Activated T-cell treated with anti-CD3 and anti-CD28 coated beads for 4 hours (primary cell): ENCODE measurements around the gene CNN2.
A peak's percentile ranks its signal among the peaks of the same experiment; 100 is the strongest.
"Not testable (repeated sequence)": the region's sequence is repeated elsewhere in the genome, so short reads cannot be mapped to it uniquely, and the experiment has no call there.

ENCODE experiments used
- DNase-seq: peaks from one replicate; pipeline ENCODE4 v3.0.0-alpha.2; 2020

The CNN2 gene

DNA sequence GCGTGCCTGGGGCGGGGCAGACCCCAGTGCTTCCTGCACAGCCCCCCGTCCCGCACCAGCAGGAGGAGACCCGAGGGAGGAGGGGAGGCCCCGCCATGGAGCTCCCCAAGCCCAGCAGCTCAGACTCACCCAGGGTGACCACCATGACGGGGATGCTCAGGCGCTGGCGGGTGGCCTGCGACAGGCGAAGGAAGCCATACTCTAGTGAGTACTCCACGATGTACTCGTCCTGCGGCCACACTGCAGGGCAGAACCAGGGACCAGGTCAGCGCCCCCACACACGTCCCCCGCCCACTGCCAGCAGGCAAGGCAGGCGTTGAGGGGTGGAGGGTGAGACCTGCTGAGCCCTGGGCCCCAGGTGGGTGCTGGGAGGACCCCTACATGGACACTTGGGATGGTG lies 14.1 kb upstream of the CNN2 start:
- DNase-seq, result no peak

DNA sequence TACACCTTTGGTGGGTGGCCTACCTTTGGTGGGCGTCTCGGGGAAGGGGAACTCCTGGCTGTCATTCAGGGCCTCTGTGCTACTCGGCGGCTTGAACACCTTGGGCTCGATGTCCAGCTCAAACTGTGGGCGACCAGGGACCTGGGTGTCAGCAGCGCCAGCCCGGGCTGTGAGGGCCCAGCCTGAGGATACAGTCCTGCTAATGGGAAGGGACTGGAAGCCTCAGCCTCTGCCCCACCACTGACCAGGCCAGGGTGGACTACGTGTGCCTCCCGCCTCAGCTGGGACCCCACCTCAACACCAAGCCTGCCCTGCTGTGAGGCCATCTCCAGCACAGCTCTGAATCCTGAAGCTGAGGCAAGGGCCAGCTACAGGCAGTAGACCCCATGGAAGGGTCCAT lies 13.2 kb upstream of the CNN2 start:
- no peak for DNase-seq

DNA sequence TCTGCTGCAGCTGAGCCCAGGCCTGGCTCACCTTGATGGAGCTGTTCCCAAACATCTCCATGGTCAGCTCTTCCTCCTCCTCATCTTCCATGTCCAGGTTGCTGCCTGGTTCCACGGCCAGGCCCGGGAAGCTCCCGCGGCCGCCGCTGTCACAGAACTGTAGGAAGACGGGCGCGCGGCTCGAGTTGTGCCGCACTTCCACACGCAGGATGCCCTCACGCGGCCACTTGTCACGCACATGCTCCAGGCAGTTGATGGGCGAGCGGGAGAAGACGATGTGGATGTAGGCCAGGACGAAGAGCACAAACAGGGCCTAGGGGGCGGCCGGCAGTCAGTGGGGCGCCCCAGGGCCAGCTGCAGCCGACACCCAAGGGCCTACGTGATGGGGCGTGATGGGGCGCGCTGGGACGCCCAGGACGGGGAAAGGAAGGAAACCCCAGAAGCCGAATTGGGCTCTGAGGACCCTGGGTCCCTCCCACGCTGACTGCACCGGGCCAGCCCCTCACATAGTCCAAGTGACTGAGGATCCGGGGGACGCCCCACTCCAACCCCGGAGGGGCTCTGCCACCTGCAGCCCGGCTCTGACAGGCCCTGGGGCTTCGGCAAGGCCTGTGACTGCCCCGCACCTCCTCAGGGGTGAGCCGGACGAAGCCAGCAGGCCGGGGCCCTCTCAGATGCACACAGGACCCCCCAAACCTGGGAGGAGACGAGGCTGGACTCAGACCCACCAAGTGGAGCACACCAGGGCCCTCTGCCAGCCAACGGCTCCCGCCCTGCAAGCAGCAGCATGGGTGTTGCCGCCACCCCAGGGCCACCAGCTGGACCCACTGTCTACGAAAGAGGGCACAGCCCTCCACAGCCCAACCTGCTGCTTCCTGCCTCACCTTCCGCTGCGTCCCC lies 12.0 kb upstream of the CNN2 start:
- no peak for DNase-seq

DNA sequence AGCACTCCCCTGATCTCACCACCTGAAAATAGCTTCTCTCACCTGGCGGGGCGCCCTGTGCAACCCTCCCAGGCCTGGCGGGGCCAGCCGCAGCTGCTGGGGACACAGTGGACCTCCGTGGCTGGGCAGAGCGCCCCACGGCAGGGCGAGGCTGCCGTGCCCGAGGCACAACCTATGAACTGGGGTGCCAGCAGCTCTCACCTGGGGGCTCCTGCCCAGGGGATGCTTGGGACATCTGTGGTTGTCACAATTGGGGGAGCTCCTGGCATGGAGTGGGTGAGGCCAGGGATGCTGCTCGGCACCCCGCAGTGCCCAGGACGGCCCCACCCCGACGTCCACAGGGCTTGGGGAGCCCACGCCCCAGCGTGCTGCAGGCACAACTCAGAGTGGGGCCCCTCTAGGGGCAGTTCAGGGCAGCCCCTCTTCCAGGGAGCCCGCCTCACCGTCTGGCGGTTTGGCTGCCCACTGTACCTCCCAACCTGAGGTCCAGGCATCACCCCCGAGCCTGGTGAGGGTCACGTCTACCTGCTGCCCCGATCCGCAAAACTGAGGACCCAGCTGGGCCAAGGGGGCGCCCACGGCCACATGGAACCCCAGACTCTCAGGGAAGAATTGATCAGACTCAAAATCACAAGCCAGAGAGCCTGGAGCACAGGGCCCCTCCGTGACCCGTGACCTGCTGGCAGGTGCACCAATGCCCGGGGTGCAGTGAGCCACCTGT lies 11.2 kb upstream of the CNN2 start:
- DNase-seq, result no peak

DNA sequence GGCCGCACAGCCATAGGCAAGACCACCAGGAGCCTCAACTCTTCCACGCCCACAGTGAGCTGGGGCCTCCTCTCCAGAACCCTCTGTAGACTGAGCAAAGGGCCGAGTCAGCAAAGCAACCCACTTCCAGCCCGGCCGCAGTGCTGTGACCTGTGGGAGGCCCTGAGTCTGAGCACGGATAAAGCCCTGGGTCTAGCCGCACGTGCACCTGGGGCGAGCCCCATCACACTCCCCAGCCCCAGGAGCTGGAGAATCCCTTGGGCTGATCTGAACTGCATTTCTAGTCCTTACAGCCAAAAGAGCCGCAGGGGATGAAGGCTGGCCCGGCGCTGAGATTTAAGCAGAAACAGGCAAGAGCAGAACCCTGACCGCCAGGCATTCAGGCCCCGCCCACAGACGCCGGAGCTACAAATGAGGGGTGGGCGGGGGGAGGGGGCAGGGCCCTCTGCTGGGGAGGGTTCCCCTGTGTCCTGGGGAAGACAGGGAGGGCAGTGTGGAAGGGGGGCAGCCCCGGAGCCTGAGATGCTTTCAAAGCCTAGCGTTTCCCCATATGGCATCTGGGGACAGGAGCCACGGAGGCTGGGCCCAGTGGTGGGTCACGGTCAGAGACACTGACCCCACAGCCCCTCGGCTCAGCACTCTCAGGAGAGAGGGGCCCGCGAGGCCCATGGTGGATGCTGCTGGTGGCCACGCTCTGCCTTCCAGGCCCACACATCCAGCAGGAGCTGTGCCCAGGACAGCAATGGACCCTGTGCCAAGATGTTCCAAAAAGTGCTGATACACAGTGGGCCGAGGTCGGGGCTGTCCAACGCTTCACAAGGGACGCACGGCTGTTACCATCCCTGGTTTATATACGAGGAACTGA lies 10.4 kb upstream of the CNN2 start:
- no peak for DNase-seq

DNA sequence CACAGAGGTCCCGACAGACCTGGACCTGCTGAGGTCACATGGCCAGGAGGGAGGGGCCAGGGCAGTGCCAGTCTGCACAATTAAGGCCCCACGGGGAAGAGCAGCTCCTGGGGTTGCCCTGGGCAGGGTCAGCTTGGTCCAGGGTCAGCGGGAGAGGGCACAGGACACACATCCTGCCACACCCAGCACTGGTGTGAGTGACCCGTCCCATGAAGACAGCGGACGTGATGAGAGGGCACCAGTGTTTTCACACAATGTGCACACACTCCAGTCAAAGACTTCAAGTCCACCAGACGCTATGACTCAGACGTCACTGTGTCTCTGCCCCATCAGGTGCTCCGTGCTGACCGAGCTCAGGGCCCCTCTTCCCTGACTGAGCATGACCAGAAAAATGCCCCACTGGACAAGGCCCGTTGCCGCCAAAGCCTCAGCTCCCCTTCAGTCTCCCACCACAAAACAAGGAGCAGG lies 9.7 kb upstream of the CNN2 start:
- DNase-seq, result no peak

DNA sequence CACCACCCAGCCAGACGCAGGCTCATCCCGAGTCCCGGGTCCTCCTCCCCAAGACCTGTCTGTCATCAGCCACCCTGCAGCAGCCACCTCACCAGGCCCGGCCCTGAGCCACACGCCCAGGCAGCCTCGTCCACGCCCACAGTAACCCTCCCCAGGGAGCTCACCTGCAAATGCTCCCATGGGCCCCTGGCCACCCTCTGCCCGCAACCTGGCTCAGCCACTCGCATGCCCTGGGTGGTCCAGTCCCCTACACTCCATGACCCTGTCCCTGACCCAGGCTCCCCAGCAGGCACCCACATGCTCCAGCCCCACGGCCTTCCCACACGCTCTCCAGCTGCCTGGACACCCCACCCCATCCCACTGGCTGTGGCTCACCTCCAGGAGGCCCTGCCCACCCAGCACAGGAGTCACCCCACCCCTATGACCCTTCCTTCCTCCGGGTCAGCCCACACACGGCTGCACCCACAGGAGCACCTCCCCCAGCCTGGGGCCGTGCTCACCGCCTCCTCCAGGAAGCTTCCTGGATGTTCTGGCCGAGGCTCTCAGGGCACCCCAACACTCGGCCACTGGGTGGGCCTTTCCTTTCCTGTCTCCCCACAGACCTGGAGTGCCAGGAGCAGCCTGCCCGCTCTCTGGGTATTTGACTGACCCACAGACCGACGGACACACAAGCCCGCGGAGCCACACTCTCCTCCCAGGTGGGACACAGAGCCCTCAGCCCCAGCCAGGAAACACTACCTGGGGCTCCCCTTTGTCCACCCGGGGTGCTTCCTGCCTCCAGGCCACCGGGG lies 9.1 kb upstream of the CNN2 start:
- no peak for DNase-seq

DNA sequence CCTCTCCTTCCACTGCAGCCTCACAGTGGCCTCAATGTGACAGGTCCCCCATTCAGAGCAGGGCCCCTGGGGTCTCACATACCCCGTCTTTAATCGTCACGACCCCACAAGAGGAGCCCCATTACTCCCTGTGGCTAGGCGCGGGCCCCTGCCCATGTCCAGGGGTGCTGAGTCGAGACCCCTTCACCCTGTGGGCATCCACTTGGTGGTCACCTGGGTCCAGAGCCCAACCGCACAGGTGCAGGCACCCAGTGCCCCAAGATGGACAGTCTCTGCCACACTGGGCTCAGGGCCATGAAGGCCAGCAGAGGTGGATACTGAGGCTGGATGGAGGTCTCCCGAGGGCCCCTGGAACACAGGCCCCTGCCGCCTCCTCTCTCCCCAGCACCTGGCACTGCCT lies 8.5 kb upstream of the CNN2 start:
- DNase-seq, result no peak

DNA sequence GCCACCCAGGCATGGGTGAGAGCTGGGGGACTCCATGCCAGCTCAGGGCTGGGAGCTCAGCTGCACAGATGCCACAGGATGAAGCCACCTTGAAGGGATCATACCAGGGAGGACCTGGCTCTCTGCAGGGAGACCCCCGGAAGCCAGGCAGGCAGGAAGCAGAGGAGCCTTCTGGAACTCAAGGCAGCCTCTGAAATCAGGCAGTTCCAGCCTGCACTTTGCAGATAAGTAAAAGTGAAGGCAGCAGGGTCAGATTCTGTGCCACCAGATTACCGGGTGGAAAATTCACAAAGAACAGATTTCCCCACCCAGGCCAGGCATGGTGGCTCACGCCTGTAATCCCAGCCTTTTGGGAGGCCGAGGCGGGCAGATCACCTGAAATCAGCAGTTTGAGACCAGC lies 8.0 kb upstream of the CNN2 start:
- DNase-seq, result no peak

DNA sequence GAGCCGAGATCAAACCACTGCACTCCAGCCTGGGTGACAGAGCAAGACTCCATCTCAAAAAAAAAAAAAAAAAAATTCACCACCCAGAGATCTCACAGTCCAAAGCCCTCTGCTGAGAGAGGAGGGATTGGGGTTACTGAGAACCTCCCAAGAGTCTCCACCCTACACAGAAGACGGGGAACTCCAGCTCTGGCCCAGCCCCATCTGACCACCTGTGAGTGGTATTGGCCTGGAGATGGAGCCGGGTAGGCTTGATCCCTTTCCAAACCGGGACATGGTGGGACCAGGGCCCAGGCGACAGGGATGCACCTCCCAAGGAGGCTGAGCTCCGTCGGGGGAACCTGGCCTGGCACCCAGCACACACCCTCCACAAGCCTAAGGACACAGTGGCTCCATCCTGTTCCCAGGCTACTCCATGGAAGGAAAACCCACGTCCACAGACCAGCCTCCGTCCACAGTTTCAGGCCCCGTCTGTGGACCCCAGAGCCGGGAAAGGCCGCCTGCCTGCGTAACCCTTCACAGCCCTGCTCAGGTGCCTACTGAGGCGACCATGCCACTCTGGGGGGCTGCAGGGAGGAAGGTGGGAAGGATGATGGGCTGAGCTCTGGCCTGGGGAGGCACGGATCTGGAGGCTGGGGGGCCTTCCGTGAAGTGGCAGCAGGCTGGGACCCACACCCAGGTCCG lies 7.3 kb upstream of the CNN2 start:
- DNase-seq, result no peak

DNA sequence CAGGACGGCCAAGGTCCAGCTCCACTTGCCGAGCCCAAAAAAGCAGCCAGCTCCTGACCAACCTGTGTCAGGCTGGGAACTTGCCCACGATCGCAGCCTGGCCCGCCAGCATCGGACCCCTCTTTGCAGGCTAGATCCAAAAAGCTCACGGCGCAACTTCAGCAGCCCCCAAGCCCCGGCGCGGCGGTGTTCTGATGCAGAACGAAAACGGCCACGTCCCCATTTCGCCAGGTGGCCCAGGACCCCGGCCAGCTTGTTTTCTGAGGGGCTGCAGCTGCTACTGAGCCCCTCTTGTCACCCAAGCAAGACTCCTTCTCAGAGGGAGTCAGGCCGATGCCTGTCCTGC lies 6.8 kb upstream of the CNN2 start:
- no peak for DNase-seq

DNA sequence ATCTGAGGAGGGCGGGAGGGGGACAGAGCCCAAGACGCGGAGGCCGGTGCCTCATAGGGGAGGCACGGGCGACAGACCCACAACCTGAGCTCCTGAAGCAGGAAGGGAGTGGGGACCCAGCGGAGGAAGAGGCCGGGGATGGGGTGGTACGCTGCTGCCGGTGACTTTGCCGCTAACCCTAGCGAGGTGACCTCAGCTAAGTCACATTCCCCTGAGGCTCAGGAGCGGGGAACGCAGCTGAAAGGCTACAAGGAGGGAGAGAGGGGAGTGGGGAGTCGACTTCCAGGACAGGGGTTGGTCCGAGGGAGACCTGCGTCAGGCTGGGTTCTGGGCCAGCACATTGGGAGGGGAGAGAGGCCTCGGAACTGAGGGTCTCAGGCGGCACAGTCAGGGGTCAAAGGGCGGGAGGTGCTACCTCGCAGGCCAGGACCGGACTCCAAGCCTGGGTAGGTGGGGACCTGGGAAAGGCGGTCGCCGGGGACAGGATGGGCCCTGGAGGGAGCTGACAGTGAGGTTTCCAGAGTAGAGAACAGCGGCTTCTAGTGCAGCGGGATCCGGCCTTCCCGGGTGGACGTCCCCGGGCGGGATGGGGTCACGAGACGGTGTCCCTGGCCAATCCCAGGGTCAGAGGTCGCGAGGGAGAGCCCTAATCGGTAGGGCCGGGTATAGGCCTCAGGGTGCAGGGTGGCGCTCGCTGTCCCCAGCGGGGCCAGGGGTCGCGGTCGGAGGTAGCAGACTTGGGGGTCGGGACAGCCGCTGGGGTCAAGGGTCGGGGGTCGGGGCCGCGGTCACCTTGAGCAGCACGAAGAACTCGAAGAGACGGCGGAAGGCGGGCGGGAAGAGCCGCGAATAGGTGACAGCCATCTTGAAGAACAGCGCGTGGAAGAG lies 6.2 kb upstream of the CNN2 start:
- DNase-seq, result no peak

DNA sequence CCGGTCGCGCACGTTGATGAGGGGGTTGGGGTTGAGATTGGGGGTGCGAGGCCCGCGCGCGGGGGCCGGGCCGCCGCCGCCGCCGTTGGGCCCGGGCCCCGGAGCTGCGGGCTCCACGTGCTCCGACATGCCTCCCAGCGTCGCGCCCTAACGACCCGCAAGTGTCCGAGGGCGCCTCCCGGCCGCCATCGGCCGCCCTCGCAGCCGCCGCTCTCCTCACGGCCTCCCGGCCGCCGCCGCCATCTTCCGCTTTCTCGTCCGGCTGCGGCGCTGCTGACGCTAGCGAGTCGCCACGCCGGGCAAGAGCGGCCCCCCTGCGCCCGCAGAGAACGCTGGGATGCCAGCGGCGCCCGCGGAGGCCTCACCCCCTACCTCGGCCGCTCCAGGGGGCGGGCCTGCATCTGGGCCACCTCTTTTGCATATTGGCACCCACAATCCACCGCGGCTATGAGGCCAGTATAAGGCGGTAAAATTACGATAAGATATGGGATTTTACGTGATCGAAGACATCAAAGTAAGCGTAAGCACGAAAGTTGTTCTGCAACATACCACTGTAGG lies 5.5 kb upstream of the CNN2 start, which contains the start of gene TMEM259:
Gene TMEM259 (minus strand): TSS at position 256 of the 558 bp plus-strand sequence. CDS start 127 bp downstream, at position 129.
- DNase-seq, result peak; percentile 95

DNA sequence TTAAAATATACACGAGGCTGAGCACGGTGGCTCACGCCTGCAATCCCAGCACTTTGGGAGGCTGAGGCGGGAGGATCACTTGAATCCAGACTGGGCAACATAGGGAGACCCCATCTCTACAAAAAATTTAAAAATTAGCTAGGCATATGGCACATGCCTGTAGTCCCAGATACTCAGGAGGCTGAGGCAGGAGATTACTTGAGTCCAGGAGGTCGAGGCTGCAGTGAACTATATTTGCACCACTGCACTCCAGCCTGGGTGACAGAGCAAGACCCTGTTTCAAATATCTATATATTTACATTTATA lies 2.6 kb upstream of the CNN2 start:
- DNase-seq, result not testable (repeated sequence)

DNA sequence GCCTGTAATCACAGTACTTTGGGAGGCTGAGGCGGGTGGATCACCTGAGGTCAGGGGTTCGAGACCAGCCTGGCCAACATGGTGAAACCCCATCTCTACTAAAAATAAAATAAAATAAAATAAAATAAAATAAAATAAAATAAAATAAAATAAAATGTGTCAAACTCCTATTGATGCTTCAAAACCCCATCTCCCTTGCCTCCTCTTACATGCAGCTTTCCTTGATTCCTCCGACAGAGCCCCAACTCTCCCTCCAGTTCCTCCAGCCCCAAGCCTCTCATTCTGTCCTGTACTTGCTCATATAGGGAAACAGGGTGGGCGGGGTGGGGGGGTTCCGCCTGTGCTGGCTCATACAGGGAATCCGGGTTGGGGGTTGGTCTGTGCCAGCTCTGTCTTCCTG lies 1.3 kb upstream of the CNN2 start:
- not testable (repeated sequence) for DNase-seq

DNA sequence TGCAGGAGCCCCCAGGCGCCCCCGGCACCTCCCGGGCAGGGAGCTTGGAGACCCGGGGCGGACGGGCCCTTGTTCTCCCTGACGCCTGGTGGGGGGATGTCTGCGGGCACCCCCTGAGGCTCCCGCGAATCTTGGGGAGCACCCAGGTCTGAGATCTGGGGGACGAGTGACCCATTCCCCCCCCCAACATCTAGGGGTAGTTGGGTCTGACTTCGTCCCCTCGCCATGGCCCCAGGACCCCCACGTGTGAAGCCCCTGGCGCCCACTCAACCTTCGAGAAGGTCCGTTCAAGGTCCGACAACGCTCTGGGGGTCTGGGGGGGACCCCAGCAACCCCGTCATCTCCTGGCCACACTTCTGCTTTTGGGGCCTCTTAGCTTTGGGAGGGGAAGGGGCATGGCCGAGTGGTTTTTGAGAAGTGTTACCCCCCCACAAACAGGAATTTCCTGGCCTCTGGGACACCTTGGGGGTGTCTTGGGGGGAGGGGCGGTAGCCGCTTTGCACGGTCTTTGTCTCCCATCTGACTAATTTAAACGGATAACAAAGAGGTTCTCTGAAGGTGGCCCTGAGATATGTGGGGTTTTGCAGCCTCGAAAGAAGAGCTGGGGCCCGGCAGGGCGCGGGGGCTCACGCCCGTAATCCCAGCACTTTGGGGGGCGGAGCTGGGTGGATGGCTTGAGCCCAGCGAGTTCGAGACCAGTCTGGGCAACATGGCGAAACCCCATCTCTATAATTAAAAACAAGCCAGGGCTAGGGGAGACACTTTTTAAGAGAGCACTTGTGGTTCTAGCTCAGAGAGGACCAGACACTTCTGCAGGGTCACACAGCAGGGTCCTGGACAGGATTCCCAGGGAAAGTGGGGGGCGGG lies 608 bp downstream of the CNN2 start:
- no peak for DNase-seq

DNA sequence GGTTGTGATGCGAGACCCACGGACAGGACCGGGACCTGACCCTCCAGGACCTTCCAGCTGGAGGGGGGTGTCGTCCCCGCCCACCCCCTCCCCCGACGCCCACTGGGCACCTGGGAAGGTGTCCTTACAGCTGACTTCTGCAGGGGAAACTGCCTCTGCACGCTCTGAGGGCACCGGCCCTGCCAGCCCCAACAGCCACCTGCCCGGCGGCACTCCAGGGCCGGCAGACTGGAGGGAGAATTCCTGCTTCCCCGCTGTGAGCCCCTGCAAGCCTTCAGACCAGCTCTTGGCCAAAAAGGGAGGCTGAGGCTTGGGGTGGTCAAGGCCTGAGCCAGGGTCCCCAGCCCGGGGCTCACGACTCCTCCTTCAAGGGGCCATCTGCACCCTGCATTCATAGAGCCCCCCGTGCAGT lies 1.2 kb downstream of the CNN2 start:
- DNase-seq, result no peak

DNA sequence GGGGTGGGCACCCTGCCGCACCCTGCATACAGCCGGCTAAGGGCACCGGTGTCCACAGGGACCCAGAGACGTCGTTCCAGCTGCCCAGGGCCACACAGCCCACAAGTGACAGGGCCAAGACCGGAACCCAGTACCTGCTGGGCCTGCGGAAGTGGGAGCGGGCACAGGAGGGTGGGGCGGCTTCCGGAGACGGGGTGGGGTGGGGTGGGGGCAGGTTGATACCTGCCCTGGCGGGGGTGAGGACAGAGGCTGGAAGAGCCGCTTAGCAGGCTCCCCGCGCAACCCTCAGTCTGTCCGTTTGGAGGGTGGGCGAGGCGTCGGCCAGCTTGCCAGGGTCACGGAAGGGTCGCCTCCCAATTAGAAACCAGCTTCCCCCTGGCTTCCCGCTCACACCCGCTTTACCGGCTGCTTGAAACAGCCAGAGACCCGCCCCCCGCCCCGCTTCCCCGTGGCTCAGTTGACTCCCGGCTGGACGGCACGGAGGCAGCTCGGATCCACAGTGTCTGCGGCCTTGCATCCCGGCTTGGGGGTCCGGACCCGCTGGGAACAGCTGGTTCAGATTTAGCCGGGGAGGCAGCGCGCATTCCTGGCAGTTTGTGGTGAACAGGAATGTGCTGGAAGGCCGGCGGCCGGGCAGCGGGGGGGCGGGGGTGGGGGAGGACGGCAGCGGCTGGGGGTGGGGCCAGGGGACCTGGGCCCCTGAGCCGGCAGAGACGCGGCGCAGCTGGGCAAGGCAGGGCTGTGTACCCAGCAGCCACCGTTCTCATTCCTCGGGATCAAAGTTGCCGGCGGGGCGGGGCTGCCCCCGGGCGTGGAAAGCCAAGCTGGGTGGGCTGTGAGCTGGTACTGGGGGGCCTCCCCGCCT lies 1.9 kb downstream of the CNN2 start:
- no peak for DNase-seq
